ENCODE results near the gene CTIF.

DNA sequence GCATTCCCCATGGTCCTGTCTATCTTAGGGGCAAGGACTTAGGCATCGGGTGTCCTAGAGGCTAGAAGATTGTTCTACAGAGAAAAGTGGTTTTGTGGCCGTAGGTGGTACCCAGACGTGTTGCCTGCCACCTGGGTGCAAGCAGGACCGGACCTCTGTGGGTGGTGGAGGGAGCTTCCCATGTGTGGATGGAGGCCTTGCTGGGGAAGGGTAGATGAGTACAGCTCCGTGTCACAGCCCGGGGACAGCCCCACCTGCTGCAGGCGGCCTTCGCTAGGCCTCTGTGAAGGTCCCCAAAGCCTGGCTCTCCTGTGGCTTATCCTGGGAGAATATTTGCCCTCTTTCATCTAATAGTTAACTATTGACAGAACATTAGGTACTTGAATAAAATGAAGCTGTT, 25.3 kb downstream of the CTIF start:
- TF ChIP-seq, protein P1, sequence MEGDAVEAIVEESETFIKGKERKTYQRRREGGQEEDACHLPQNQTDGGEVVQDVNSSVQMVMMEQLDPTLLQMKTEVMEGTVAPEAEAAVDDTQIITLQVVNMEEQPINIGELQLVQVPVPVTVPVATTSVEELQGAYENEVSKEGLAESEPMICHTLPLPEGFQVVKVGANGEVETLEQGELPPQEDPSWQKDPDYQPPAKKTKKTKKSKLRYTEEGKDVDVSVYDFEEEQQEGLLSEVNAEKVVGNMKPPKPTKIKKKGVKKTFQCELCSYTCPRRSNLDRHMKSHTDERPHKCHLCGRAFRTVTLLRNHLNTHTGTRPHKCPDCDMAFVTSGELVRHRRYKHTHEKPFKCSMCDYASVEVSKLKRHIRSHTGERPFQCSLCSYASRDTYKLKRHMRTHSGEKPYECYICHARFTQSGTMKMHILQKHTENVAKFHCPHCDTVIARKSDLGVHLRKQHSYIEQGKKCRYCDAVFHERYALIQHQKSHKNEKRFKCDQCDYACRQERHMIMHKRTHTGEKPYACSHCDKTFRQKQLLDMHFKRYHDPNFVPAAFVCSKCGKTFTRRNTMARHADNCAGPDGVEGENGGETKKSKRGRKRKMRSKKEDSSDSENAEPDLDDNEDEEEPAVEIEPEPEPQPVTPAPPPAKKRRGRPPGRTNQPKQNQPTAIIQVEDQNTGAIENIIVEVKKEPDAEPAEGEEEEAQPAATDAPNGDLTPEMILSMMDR (IDR thresholded peaks at IDR 0.05 in 8 of 11, conservative IDR thresholded peaks at IDR 0.05 in 3 of 11), result no peak
- no peak for TF ChIP-seq POLR2A (IDR thresholded peaks at IDR 0.05)
